ENCODE data around the gene OSBPL3. TPM values are rescaled to one million over a fixed set of nuclear protein-coding genes. Genes with fewer than 3 reads are reported as not detected.
A peak's percentile ranks its signal among the peaks of the same experiment; 100 is the strongest.

Gene OSBPL3
- total RNA-seq, 4 donors from 2014 or later: 3.1 to 7.0 (median 5.3) TPM

GRCh38 chr7:24840563-24840962 is 139.4 kb downstream of the OSBPL3 start:
- H3K4me3 ChIP-seq: no peak overlapping the region
- intact Hi-C loops (cut with DNase I; ENCODE audit: low total_unique reads) (no loop called here), in situ Hi-C loops (cut with MboI; ENCODE audit: low sequenced_read_pairs in 4 of 4) (no loop called here)
- H3K27me3 ChIP-seq: no peaks in the 10 kb centered on the region
- no peaks in the 10 kb centered on the region for H3K4me1 ChIP-seq
- no peaks in the 10 kb centered on the region for H3K9me3 ChIP-seq
- no peaks in the 10 kb centered on the region for H3K36me3 ChIP-seq
- ATAC-seq (no peak), DNase-seq (no peak)
- TF ChIP-seq CTCF (IDR thresholded peaks at IDR 0.05 in 4 of 5, conservative IDR thresholded peaks at IDR 0.05 in 1 of 5) (no peak), POLR2A (IDR thresholded peaks at IDR 0.05) (no peak)
- H3K27ac ChIP-seq: no peak overlapping the region

- Histone ChIP-seq H3K36me3 (no peaks in the 10 kb centered on the region), H3K9me3 (no peaks in the 10 kb centered on the region), H3K27me3 (no peaks in the 10 kb centered on the region), H3K4me1 (no peaks in the 10 kb centered on the region), H3K27ac (no peak overlapping the region), H3K4me3 (no peak overlapping the region)
- in situ Hi-C loops (cut with MboI; ENCODE audit: low sequenced_read_pairs in 4 of 4): no loop called here
- ATAC-seq: no peak
- no peak for DNase-seq
- intact Hi-C loops (cut with DNase I; ENCODE audit: low total_unique reads): no loop called here
- TF ChIP-seq POLR2A (IDR thresholded peaks at IDR 0.05) (no peak), CTCF (IDR thresholded peaks at IDR 0.05 in 4 of 5, conservative IDR thresholded peaks at IDR 0.05 in 1 of 5) (no peak)
These were observed 143.9 kb downstream of the OSBPL3 start for GRCh38 chr7:24836084-24836483.

- no peaks in the 10 kb centered on the region for H3K4me1 ChIP-seq
- intact Hi-C loops (cut with DNase I; ENCODE audit: low total_unique reads): no loop called here
- H3K27me3 ChIP-seq: no peaks in the 10 kb centered on the region
- H3K27ac ChIP-seq: no peak overlapping the region
- DNase-seq (no peak), ATAC-seq (no peak)
- in situ Hi-C loops (cut with MboI; ENCODE audit: low sequenced_read_pairs in 4 of 4): no loop called here
- H3K9me3 ChIP-seq: no peaks in the 10 kb centered on the region
- no peak for TF ChIP-seq POLR2A (IDR thresholded peaks at IDR 0.05)
- TF ChIP-seq CTCF (IDR thresholded peaks at IDR 0.05 in 4 of 5, conservative IDR thresholded peaks at IDR 0.05 in 1 of 5): no peak
- H3K4me3 ChIP-seq: no peak overlapping the region
- H3K36me3 ChIP-seq: no peaks in the 10 kb centered on the region
These were observed 144.3 kb downstream of the OSBPL3 start for GRCh38 chr7:24835643-24836042.

GRCh38 chr7:24834128-24834798 is 145.7 kb downstream of the OSBPL3 start:
- Histone ChIP-seq H3K9me3 (no peaks in the 10 kb centered on the region), H3K36me3 (no peaks in the 10 kb centered on the region), H3K4me3 (no peak overlapping the region), H3K27ac (peak overlapping the region; percentile 2 to 54 (median 44)), H3K27me3 (no peaks in the 10 kb centered on the region), H3K4me1 (peaks cover 7 to 11% of the 10 kb centered on the region in 2 donors)
- TF ChIP-seq CTCF (IDR thresholded peaks at IDR 0.05 in 4 of 5, conservative IDR thresholded peaks at IDR 0.05 in 1 of 5) (no peak), POLR2A (IDR thresholded peaks at IDR 0.05) (no peak)
- ATAC-seq: peak in 1 of 2 donors; percentile 44
- peak in 1 of 2 donors; percentile 21 for DNase-seq
- in situ Hi-C loops (cut with MboI; ENCODE audit: low sequenced_read_pairs in 4 of 4): no loop called here
- intact Hi-C loops (cut with DNase I; ENCODE audit: low total_unique reads): no loop called here

- ATAC-seq (no peak), DNase-seq (no peak)
- H3K27me3 ChIP-seq: no peaks in the 10 kb centered on the region
- H3K36me3 ChIP-seq: no peaks in the 10 kb centered on the region
- no peak overlapping the region for H3K4me3 ChIP-seq
- peak overlapping the region in 3 of 4 donors; percentile 17 to 54 (median 41) for H3K27ac ChIP-seq
- TF ChIP-seq CTCF (IDR thresholded peaks at IDR 0.05 in 4 of 5, conservative IDR thresholded peaks at IDR 0.05 in 1 of 5): no peak
- TF ChIP-seq POLR2A (IDR thresholded peaks at IDR 0.05): no peak
- no peaks in the 10 kb centered on the region for H3K9me3 ChIP-seq
- intact Hi-C loops (cut with DNase I; ENCODE audit: low total_unique reads) (no loop called here), in situ Hi-C loops (cut with MboI; ENCODE audit: low sequenced_read_pairs in 4 of 4) (no loop called here)
- peaks cover 14 to 18% of the 10 kb centered on the region in 2 donors for H3K4me1 ChIP-seq
These were observed 146.4 kb downstream of the OSBPL3 start for GRCh38 chr7:24833549-24833948.

Measured in gastrocnemius medialis (tissue), 4 donors.